Stimulated activated CD4-positive, alpha-beta T cell treated with anti-CD3 and anti-CD28 coated beads, Interleukin-15, amount 100 ng/mL, for 1 hour (primary cell): ENCODE measurements around the gene ACP4.
"Not testable (repeated sequence)": the region's sequence is repeated elsewhere in the genome, so short reads cannot be mapped to it uniquely, and the experiment has no call there.

Experiments used
- DNase-seq, 2 donors: peaks; one replicate each; pipeline ENCODE4 v3.0.0-alpha.2; 2020; ENCODE audit warnings: low read depth in 1 of 2, low spot score in 1 of 2

ACP4 gene

GRCh38 chr19:50773454-50773853, 16.8 kb upstream of the ACP4 start:
- not testable (repeated sequence) for DNase-seq

GRCh38 chr19:50776131-50776530, 14.1 kb upstream of the ACP4 start:
- no peak for DNase-seq

- DNase-seq: no peak
Observed at GRCh38 chr19:50777261-50777660, 13.0 kb upstream of the ACP4 start.

- no peak for DNase-seq
Observed at GRCh38 chr19:50777830-50778303, 12.3 kb upstream of the ACP4 start.

- no peak for DNase-seq
Observed at GRCh38 chr19:50778906-50779430, 11.2 kb upstream of the ACP4 start.

- no peak for DNase-seq
Observed at GRCh38 chr19:50779504-50780457, 10.4 kb upstream of the ACP4 start.

- no peak for DNase-seq
Observed at GRCh38 chr19:50780753-50781435, 9.3 kb upstream of the ACP4 start.

- DNase-seq: not testable (repeated sequence)
Observed at GRCh38 chr19:50783848-50784152, 6.4 kb upstream of the ACP4 start.

- no peak for DNase-seq
Observed at GRCh38 chr19:50784710-50785109, 5.5 kb upstream of the ACP4 start.

- DNase-seq: no peak
Observed at GRCh38 chr19:50785329-50785728, 4.9 kb upstream of the ACP4 start.

GRCh38 chr19:50790922-50791467, 780 bp downstream of the ACP4 start:
- no peak for DNase-seq

GRCh38 chr19:50791594-50792271, 1.5 kb downstream of the ACP4 start:
- no peak for DNase-seq

- no peak for DNase-seq
Observed at GRCh38 chr19:50792272-50793250, 2.3 kb downstream of the ACP4 start.

GRCh38 chr19:50793558-50794065, 3.4 kb downstream of the ACP4 start:
- no peak for DNase-seq

- no peak for DNase-seq
Observed at GRCh38 chr19:50794074-50794875, 4.1 kb downstream of the ACP4 start.

GRCh38 chr19:50794876-50795663, 4.9 kb downstream of the ACP4 start:
- peak in 1 of 2 donors; percentile 29 for DNase-seq

- no peak for DNase-seq
Observed at GRCh38 chr19:50795664-50796073, 5.5 kb downstream of the ACP4 start.

- no peak for DNase-seq
Observed at GRCh38 chr19:50796128-50796633, 6.0 kb downstream of the ACP4 start.
